Measurements from ENCODE around the gene IL37. TPM values are rescaled to one million over a fixed set of nuclear protein-coding genes. Genes with fewer than 3 reads are reported as not detected.

The IL37 gene
- total RNA-seq, 1 donor from 2014 or later: not detected

GRCh38 chr2:112880091-112880531 is 30.9 kb upstream of the IL37 start:
- H3K4me3 Mint-ChIP-seq: no peak overlapping the region
- H3K36me3 Mint-ChIP-seq: no peaks in the 10 kb centered on the region
- no peak for DNase-seq (ENCODE audit: extremely low spot score, unreplicated experiment)
- TF ChIP-seq CTCF (conservative IDR thresholded peaks at IDR 0.05): no peak
- peaks cover 6% of the 10 kb centered on the region for H3K27me3 Mint-ChIP-seq
- no peaks in the 10 kb centered on the region for H3K4me1 Mint-ChIP-seq (ENCODE audit: unreplicated experiment)
- no peaks in the 10 kb centered on the region for H3K9me3 Mint-ChIP-seq
- H3K27ac Mint-ChIP-seq: no peak overlapping the region

- no peaks in the 10 kb centered on the region for H3K9me3 Mint-ChIP-seq
- H3K36me3 Mint-ChIP-seq: no peaks in the 10 kb centered on the region
- H3K27me3 Mint-ChIP-seq: peaks cover 6% of the 10 kb centered on the region
- no peak for DNase-seq (ENCODE audit: extremely low spot score, unreplicated experiment)
- H3K27ac Mint-ChIP-seq: no peak overlapping the region
- H3K4me3 Mint-ChIP-seq: no peak overlapping the region
- H3K4me1 Mint-ChIP-seq (ENCODE audit: unreplicated experiment): no peaks in the 10 kb centered on the region
- TF ChIP-seq CTCF (conservative IDR thresholded peaks at IDR 0.05): no peak
Observed at GRCh38 chr2:112880696-112881095, 30.3 kb upstream of the IL37 start.

GRCh38 chr2:112881217-112881985 is 29.6 kb upstream of the IL37 start:
- Mint-ChIP-seq H3K27me3 (peaks cover 6% of the 10 kb centered on the region), H3K27ac (no peak overlapping the region), H3K36me3 (no peaks in the 10 kb centered on the region), H3K4me1 (ENCODE audit: unreplicated experiment) (no peaks in the 10 kb centered on the region), H3K9me3 (no peaks in the 10 kb centered on the region), H3K4me3 (no peak overlapping the region)
- DNase-seq (ENCODE audit: extremely low spot score, unreplicated experiment): no peak
- no peak for TF ChIP-seq CTCF (conservative IDR thresholded peaks at IDR 0.05)

- peaks cover 5% of the 10 kb centered on the region for H3K27me3 Mint-ChIP-seq
- H3K27ac Mint-ChIP-seq: no peak overlapping the region
- no peak overlapping the region for H3K4me3 Mint-ChIP-seq
- no peaks in the 10 kb centered on the region for H3K36me3 Mint-ChIP-seq
- DNase-seq (ENCODE audit: extremely low spot score, unreplicated experiment): no peak
- TF ChIP-seq CTCF (conservative IDR thresholded peaks at IDR 0.05): no peak
- no peaks in the 10 kb centered on the region for H3K9me3 Mint-ChIP-seq
- no peaks in the 10 kb centered on the region for H3K4me1 Mint-ChIP-seq (ENCODE audit: unreplicated experiment)
Observed at GRCh38 chr2:112883669-112884068, 27.3 kb upstream of the IL37 start.

- peak; percentile 80 for TF ChIP-seq CTCF (conservative IDR thresholded peaks at IDR 0.05)
Observed at GRCh38 chr2:112884869-112885505, 26.0 kb upstream of the IL37 start.

More at GRCh38 chr2:112884869-112885505, 26.0 kb upstream of the IL37 start:
- Mint-ChIP-seq H3K27ac (no peak overlapping the region), H3K4me1 (ENCODE audit: unreplicated experiment) (no peaks in the 10 kb centered on the region), H3K4me3 (no peak overlapping the region), H3K9me3 (no peaks in the 10 kb centered on the region), H3K27me3 (peaks cover 3% of the 10 kb centered on the region), H3K36me3 (no peaks in the 10 kb centered on the region)
- DNase-seq (ENCODE audit: extremely low spot score, unreplicated experiment): no peak

Data from type B pancreatic cell (in vitro differentiated cells).